ENCODE measurements around the gene SPSB3. TPM values are rescaled to one million over a fixed set of nuclear protein-coding genes. Genes with fewer than 3 reads are reported as not detected.

The SPSB3 gene
- total RNA-seq, 1 donor from 2014 or later, result 36.8 TPM

DNA sequence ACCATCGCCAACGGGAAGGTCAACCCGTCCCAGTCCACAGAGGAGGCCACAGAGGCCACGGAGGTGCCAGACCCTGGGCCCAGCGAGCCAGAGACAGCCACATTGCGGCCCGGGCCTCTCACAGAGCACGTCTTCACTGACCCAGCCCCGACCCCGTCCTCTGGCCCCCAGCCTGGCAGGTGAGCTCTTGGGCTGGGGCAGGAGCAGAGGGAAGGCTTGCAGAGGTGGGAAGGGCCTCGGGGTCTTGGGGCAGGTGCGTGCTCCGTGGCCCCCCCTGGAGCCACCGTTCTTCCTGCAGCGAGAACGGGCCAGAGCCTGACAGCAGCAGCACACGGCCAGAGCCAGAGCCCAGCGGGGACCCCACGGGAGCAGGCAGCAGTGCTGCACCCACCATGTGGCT lies 16.1 kb downstream of the SPSB3 start:
- no peak for DNase-seq
- Histone ChIP-seq H3K9me3 (replicated peaks) (no peaks in the 10 kb centered on the region), H3K36me3 (peaks cover 75% of the 10 kb centered on the region), H3K27ac (replicated peaks) (no peak overlapping the region), H3K4me3 (no peak overlapping the region), H3K27me3 (ENCODE audit: low read depth) (no peaks in the 10 kb centered on the region), H3K4me1 (peaks cover 21% of the 10 kb centered on the region)
- TF ChIP-seq, protein P1, sequence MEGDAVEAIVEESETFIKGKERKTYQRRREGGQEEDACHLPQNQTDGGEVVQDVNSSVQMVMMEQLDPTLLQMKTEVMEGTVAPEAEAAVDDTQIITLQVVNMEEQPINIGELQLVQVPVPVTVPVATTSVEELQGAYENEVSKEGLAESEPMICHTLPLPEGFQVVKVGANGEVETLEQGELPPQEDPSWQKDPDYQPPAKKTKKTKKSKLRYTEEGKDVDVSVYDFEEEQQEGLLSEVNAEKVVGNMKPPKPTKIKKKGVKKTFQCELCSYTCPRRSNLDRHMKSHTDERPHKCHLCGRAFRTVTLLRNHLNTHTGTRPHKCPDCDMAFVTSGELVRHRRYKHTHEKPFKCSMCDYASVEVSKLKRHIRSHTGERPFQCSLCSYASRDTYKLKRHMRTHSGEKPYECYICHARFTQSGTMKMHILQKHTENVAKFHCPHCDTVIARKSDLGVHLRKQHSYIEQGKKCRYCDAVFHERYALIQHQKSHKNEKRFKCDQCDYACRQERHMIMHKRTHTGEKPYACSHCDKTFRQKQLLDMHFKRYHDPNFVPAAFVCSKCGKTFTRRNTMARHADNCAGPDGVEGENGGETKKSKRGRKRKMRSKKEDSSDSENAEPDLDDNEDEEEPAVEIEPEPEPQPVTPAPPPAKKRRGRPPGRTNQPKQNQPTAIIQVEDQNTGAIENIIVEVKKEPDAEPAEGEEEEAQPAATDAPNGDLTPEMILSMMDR (IDR thresholded peaks at IDR 0.05; ENCODE audit: borderline replicate concordance), result no peak
- intact Hi-C loops (cut with micrococcal nuclease), result no loop called here

DNA sequence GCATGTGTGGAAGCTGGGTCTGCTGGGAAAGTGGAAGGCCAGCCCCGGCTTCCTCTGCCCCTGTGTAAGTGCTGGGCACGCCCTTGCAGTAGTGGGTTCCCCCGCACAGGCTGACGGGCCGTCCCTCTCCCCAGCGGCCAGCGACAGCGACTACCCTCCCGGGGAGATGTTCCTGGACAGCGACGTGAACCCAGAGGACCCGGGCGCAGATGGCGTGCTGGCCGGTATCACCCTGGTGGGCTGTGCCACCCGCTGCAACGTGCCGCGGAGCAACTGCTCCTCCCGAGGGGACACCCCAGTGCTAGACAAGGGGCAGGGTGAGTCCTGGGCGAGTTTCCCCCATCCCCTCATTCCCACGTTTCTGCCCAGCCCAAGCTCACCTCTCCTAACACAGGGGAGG lies 16.5 kb downstream of the SPSB3 start:
- DNase-seq, result no peak
- intact Hi-C loops (cut with micrococcal nuclease), result no loop called here
- Histone ChIP-seq H3K27me3 (ENCODE audit: low read depth) (no peaks in the 10 kb centered on the region), H3K9me3 (replicated peaks) (no peaks in the 10 kb centered on the region), H3K4me3 (no peak overlapping the region), H3K4me1 (peaks cover 17% of the 10 kb centered on the region), H3K36me3 (peaks cover 79% of the 10 kb centered on the region), H3K27ac (replicated peaks) (no peak overlapping the region)
- TF ChIP-seq, protein P1 (IDR thresholded peaks at IDR 0.05; ENCODE audit: borderline replicate concordance), result no peak

DNA sequence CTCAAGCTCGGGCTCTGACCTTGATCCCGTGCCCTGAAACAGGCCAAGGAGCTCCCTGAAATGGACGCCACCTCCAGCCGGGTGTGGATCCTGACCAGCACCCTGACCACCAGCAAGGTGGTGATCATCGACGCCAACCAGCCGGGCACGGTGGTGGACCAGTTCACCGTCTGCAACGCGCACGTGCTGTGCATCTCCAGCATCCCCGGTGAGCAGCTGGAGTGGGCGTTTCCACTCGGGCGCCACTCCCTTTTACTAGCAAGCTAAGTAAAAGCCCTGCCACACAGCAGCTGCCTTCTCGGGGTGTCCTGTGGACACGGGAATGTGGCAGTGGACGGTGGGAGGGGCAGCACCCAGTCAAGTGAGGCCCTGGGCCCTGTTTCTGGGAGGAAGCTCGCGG lies 17.4 kb downstream of the SPSB3 start:
- Histone ChIP-seq H3K27me3 (ENCODE audit: low read depth) (no peaks in the 10 kb centered on the region), H3K27ac (replicated peaks) (no peak overlapping the region), H3K9me3 (replicated peaks) (no peaks in the 10 kb centered on the region), H3K4me1 (peaks cover 8% of the 10 kb centered on the region), H3K36me3 (peaks cover 87% of the 10 kb centered on the region), H3K4me3 (no peak overlapping the region)
- TF ChIP-seq, protein P1 (IDR thresholded peaks at IDR 0.05; ENCODE audit: borderline replicate concordance), result no peak
- intact Hi-C loops (cut with micrococcal nuclease), result no loop called here
- DNase-seq, result no peak

DNA sequence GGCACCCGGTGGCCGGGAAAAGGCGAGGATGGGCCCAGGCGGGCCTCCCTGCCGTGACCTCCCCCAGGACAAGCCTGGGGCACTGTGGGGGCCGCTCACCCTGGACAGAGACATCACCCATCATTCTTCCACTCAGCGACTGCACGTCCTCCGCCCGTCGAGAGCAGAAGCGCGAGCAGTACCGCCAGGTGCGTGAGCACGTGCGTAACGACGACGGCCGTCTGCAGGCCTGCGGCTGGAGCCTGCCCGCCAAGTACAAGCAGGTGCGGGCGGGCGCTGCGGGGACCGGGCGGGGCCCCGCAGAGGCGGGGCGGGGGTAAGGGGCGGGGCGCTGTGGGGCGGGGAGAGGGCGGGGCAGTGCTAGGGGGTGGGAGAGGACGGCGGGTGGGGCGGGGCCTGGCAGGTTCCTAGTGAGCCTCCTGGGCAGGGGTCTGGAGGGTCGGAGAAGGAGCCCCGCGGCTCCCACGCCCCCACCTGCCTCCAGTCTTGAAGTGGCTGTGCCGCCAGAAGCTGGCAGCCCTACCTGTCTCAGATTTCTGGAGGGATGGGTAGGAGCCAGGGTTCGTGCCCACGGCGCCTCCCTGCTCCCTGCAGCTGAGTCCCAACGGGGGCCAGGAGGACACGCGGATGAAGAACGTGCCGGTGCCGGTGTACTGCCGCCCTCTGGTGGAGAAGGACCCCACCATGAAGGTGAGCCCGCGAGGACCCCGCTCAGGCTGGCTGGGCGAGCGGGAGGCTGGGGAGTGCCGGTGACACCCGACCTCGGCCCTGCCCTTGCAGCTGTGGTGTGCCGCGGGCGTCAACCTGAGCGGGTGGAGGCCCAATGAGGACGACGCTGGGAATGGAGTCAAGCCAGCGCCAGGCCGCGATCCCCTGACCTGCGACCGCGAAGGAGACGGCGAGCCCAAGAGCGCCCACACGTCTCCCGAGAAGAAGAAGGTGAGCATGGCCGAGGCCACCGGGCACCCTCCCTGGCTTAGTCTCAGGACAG lies 18.6 kb downstream of the SPSB3 start:
- no peak for DNase-seq
- Histone ChIP-seq H3K9me3 (replicated peaks) (no peaks in the 10 kb centered on the region), H3K27me3 (ENCODE audit: low read depth) (no peaks in the 10 kb centered on the region), H3K4me3 (no peak overlapping the region), H3K36me3 (peaks cover 90% of the 10 kb centered on the region), H3K27ac (replicated peaks) (no peak overlapping the region), H3K4me1 (no peaks in the 10 kb centered on the region)
- intact Hi-C loops (cut with micrococcal nuclease), result no loop called here
- TF ChIP-seq, protein P1 (IDR thresholded peaks at IDR 0.05; ENCODE audit: borderline replicate concordance), result peak; percentile 40

DNA sequence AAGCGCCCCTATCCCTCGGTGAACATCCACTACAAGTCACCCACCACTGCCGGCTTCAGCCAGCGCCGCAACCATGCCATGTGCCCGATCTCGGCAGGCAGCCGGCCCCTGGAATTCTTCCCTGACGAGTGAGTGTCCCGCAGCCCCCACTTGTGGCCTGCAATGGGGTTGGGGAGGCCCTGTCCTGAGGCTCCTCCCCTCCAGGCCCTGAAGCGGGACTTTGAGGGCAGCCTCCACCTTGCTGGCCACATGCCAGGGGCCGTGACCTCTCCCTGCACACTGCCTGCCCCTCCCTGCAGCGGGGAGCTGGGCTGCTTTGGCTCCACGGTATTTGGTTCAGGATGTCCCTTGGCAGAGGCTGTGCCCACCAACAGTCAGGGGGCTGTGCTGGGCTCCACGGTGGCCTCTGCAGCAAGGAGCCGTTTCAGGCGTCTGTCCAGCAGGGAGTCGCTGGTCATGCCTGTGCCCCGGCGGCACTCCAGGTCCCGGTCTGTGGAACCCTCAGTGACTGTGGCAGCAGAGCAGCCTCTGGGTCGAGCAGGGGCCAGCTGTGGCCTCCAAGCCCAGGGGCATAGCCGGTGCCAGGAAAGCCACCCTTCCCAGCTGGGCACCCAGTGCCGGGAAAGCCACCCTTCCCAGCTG lies 19.4 kb downstream of the SPSB3 start:
- Histone ChIP-seq H3K27ac (replicated peaks) (no peak overlapping the region), H3K4me1 (no peaks in the 10 kb centered on the region), H3K27me3 (ENCODE audit: low read depth) (no peaks in the 10 kb centered on the region), H3K9me3 (replicated peaks) (no peaks in the 10 kb centered on the region), H3K36me3 (peaks cover 90% of the 10 kb centered on the region), H3K4me3 (no peak overlapping the region)
- DNase-seq, result peak; percentile 19
- TF ChIP-seq, protein P1 (IDR thresholded peaks at IDR 0.05; ENCODE audit: borderline replicate concordance), result no peak
- intact Hi-C loops (cut with micrococcal nuclease), result no loop called here

All from left ventricle myocardium inferior (tissue), 1 donor.